Gastrocnemius medialis (tissue), 4 donors: ENCODE data around the gene BCL2L1. TPM values are rescaled to one million over a fixed set of nuclear protein-coding genes. Genes with fewer than 3 reads are reported as not detected.

Experiments used
- ATAC-seq, 2 donors: fragments of 150-250 bp; one replicate each; pipeline ENCODE4 v1.9.1; 2016
- DNase-seq, 2 donors: peaks; one replicate each; pipeline ENCODE4 v3.0.0-alpha.2; 2019
- H3K27ac ChIP-seq, 4 donors: fragments of 200-600 bp; sonication (generic); 1 replicate in 1 of 4; 2 replicates in 3 of 4; pipeline ENCODE4 v1.5.1; 2016 to 2018; ENCODE audit warnings: mild to moderate bottlenecking in 2 of 4, moderate library complexity in 1 of 4
- H3K27me3 ChIP-seq, 3 donors: fragments of 200-600 bp; sonication (generic) in 2 of 3; 1 replicate in 1 of 3; 2 replicates in 2 of 3; pipeline versions ENCODE4 v1.5.1 to v1.6.0; 2016 to 2019; ENCODE audit warnings: mild to moderate bottlenecking in 1 of 3, moderate library complexity in 1 of 3
- H3K36me3 ChIP-seq, 2 donors: fragments of 200-600 bp; sonication (generic) in 1 of 2; one replicate each; pipeline ENCODE4 v1.5.1; 2017 to 2018
- H3K4me1 ChIP-seq, 2 donors: fragments of 200-600 bp; sonication (generic) in 1 of 2; one replicate each; pipeline ENCODE4 v1.5.1; 2016 to 2017; ENCODE audit warnings: mild to moderate bottlenecking in 2 of 2
- H3K4me3 ChIP-seq, 4 donors: fragments of 200-600 bp; sonication (generic) in 3 of 4; 1 replicate in 1 of 4; 2 replicates in 3 of 4; pipeline ENCODE4 v1.5.1; 2016 to 2019; ENCODE audit warnings: mild to moderate bottlenecking in 2 of 4
- H3K9me3 ChIP-seq, 3 donors: fragments of 200-600 bp; sonication (generic) in 2 of 3; 1 replicate in 1 of 3; 2 replicates in 2 of 3; pipeline ENCODE4 v1.5.1; 2016 to 2019
- CTCF ChIP-seq, 5 experiments: fragments of 450-650 bp in 3 of 5; fragments of 200-600 bp in 2 of 5; sonication (generic) in 2 of 5; IDR thresholded peaks in 4 of 5; conservative IDR thresholded peaks in 1 of 5; 1 replicate in 4 of 5; 2 replicates in 1 of 5; pipeline ENCODE4 v1.5.1; 2016 to 2019; ENCODE audit warnings: antibody characterized with exemption in 5 of 5, mild to moderate bottlenecking in 3 of 5, moderate library complexity in 3 of 5
- POLR2A ChIP-seq, 2 donors: fragments of 450-650 bp; IDR thresholded peaks; one replicate each; pipeline ENCODE4 v1.6.1; 2017; ENCODE audit warnings: antibody characterized with exemption in 2 of 2, mild to moderate bottlenecking in 2 of 2, moderate library complexity in 2 of 2
- in situ Hi-C, 4 donors: fragments of 200-750 bp; cut with MboI; loops; one replicate each; pipeline versions ENCODE4 v1.15.0 to v1.8.0; 2017; ENCODE audit warnings: low sequenced_read_pairs in 4 of 4
- intact Hi-C: fragments of 100-400 bp; cut with DNase I; formaldehyde crosslinking; loops from one replicate; pipeline ENCODE4 v1.15.1; 2023; ENCODE audit warnings: low total_unique reads
- total RNA-seq, 4 donors: library from RNA; depleted of rRNA; stranded (reverse); fragments of >200 nt; gene quantifications; one replicate each; pipeline versions ENCODE4 v1.1.0 to v1.2.3, GENCODE V29; 2016

BCL2L1 gene
- total RNA-seq, 4 donors from 2014 or later = 41.5 to 87.8 (median 55.3) TPM

GRCh38 chr20:31685853-31686643, 36.6 kb downstream of the BCL2L1 start:
- ATAC-seq (no peak), DNase-seq (no peak)
- intact Hi-C loops = no loop called here
- H3K27me3 ChIP-seq = no peaks in the 10 kb centered on the region
- no peak for TF ChIP-seq CTCF (IDR thresholded peaks at IDR 0.05 in 4 of 5, conservative IDR thresholded peaks at IDR 0.05 in 1 of 5)
- TF ChIP-seq POLR2A (IDR thresholded peaks at IDR 0.05) = no peak
- H3K9me3 ChIP-seq = no peaks in the 10 kb centered on the region
- in situ Hi-C loops = no loop called here
- peak overlapping the region; percentile 37 to 68 (median 64) for H3K27ac ChIP-seq
- H3K4me3 ChIP-seq = no peak overlapping the region
- no peaks in the 10 kb centered on the region for H3K36me3 ChIP-seq
- H3K4me1 ChIP-seq = peaks cover 39 to 57% of the 10 kb centered on the region in 2 donors

- peak in 1 of 2 donors; percentile 34 for ATAC-seq
- H3K27me3 ChIP-seq = no peaks in the 10 kb centered on the region
- H3K4me1 ChIP-seq = peaks cover 44 to 60% of the 10 kb centered on the region in 2 donors
- no peaks in the 10 kb centered on the region for H3K9me3 ChIP-seq
- no peak for DNase-seq
- H3K4me3 ChIP-seq = no peak overlapping the region
- peak overlapping the region; percentile 37 to 68 (median 64) for H3K27ac ChIP-seq
- TF ChIP-seq POLR2A (IDR thresholded peaks at IDR 0.05) (no peak), CTCF (IDR thresholded peaks at IDR 0.05 in 4 of 5, conservative IDR thresholded peaks at IDR 0.05 in 1 of 5) (no peak)
- in situ Hi-C loops (no loop called here), intact Hi-C loops (no loop called here)
- no peaks in the 10 kb centered on the region for H3K36me3 ChIP-seq
These were observed 38.3 kb downstream of the BCL2L1 start for GRCh38 chr20:31684153-31685015.

GRCh38 chr20:31682927-31683326, 39.7 kb downstream of the BCL2L1 start:
- Histone ChIP-seq H3K27me3 (no peaks in the 10 kb centered on the region), H3K27ac (peak overlapping the region in 3 of 4 donors; percentile 7 to 15 (median 8)), H3K4me1 (peaks cover 53 to 69% of the 10 kb centered on the region in 2 donors), H3K9me3 (no peaks in the 10 kb centered on the region), H3K4me3 (no peak overlapping the region), H3K36me3 (no peaks in the 10 kb centered on the region)
- intact Hi-C loops = no loop called here
- DNase-seq (no peak), ATAC-seq (no peak)
- TF ChIP-seq POLR2A (IDR thresholded peaks at IDR 0.05) (no peak), CTCF (IDR thresholded peaks at IDR 0.05 in 4 of 5, conservative IDR thresholded peaks at IDR 0.05 in 1 of 5) (no peak)
- in situ Hi-C loops = no loop called here

GRCh38 chr20:31682352-31682751, 40.3 kb downstream of the BCL2L1 start:
- in situ Hi-C loops = no loop called here
- no peaks in the 10 kb centered on the region for H3K9me3 ChIP-seq
- DNase-seq (no peak), ATAC-seq (no peak)
- TF ChIP-seq POLR2A (IDR thresholded peaks at IDR 0.05) (no peak), CTCF (IDR thresholded peaks at IDR 0.05 in 4 of 5, conservative IDR thresholded peaks at IDR 0.05 in 1 of 5) (no peak)
- peaks cover 54 to 75% of the 10 kb centered on the region in 2 donors for H3K4me1 ChIP-seq
- no peaks in the 10 kb centered on the region for H3K36me3 ChIP-seq
- H3K27ac ChIP-seq = peak overlapping the region in 3 of 4 donors; percentile 7 to 16 (median 15)
- H3K27me3 ChIP-seq = no peaks in the 10 kb centered on the region
- no peak overlapping the region for H3K4me3 ChIP-seq
- intact Hi-C loops = no loop called here
